Activated T-cell treated with anti-CD3 and anti-CD28 coated beads, Interleukin-2, amount 50 U/mL, for 72 hours (primary cell): ENCODE data around the gene KLHL29. TPM values are rescaled to one million over a fixed set of nuclear protein-coding genes. Genes with fewer than 3 reads are reported as not detected.
A peak's percentile ranks its signal among the peaks of the same experiment; 100 is the strongest.

Source experiments
- ATAC-seq, 2 donors: fragments of 150-1000 bp; cut with Tn5 transposase; replicated peaks in 1 of 2; 2 replicates each; pipeline ENCODE4 v1.10.0; 2021; ENCODE audit warnings: moderate library complexity in 2 of 2, mild to moderate bottlenecking in 1 of 2
- DNase-seq, 2 donors: peaks; one replicate each; pipeline ENCODE4 v3.0.0; 2021 to 2022; ENCODE audit warnings: mixed read lengths in 1 of 2
- H3K27ac Mint-ChIP-seq: one replicate; pipeline ENCODE4 v1.8.0; 2022; ENCODE audit warnings: mild to moderate bottlenecking, moderate library complexity, mixed read lengths
- H3K27me3 Mint-ChIP-seq: one replicate; pipeline ENCODE4 v1.8.0; 2022; ENCODE audit warnings: low read depth, mixed read lengths
- H3K36me3 Mint-ChIP-seq, 2 donors: one replicate each; pipeline ENCODE4 v1.8.0; 2022; ENCODE audit warnings: mixed read lengths in 2 of 2, mild to moderate bottlenecking in 1 of 2; ENCODE audit not compliant: insufficient read depth in 2 of 2
- H3K4me1 Mint-ChIP-seq: one replicate; pipeline ENCODE4 v1.8.0; 2022; ENCODE audit warnings: low read depth, mixed read lengths
- H3K4me3 Mint-ChIP-seq, 2 donors: one replicate each; pipeline ENCODE4 v1.8.0; 2022; ENCODE audit warnings: mild to moderate bottlenecking in 2 of 2, mixed read lengths in 2 of 2, moderate library complexity in 2 of 2
- H3K9me3 Mint-ChIP-seq, 2 donors: one replicate each; pipeline ENCODE4 v1.8.0; 2022; ENCODE audit warnings: mixed read lengths in 2 of 2
- total RNA-seq, 2 donors: library from RNA; stranded (reverse); gene quantifications; one replicate each; pipeline ENCODE4 v1.2.3, GENCODE V29; 2022

Gene KLHL29
- total RNA-seq, 2 donors from 2014 or later = 2.5 to 4.0 TPM

GRCh38 chr2:23355001-23355400, 30.0 kb upstream of the KLHL29 start:
- Mint-ChIP-seq H3K9me3 (no peaks in the 10 kb centered on the region), H3K27ac (no peak overlapping the region), H3K4me3 (no peak overlapping the region), H3K27me3 (peaks cover 33% of the 10 kb centered on the region), H3K4me1 (no peaks in the 10 kb centered on the region), H3K36me3 (no peaks in the 10 kb centered on the region)
- no peak for DNase-seq
- ATAC-seq = no peak

DNA sequence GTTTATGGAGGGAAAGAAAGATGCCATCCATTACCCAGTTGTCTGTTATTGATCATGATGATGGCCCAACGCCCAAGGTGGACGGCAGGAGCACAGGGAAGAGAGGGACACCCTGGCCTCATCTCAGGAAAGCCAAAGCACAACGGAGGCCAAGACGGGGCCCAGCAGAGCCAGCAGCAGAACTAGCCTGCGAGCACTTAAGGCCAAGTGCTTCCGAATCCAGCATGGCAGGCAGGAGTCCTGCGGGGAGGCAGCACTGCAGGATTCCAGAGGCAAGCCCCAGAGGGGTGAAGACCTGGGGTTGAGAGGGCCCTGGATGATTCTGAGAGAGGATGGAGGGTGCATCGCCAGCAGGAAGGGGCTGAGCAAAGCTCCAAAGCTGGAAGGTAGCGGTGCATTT, 28.3 kb upstream of the KLHL29 start:
- DNase-seq (no peak), ATAC-seq (no peak)
- Mint-ChIP-seq H3K36me3 (no peaks in the 10 kb centered on the region), H3K4me3 (no peak overlapping the region), H3K4me1 (no peaks in the 10 kb centered on the region), H3K27ac (no peak overlapping the region), H3K9me3 (no peaks in the 10 kb centered on the region), H3K27me3 (peaks cover 45% of the 10 kb centered on the region)

- peaks cover 47% of the 10 kb centered on the region for H3K27me3 Mint-ChIP-seq
- no peak overlapping the region for H3K4me3 Mint-ChIP-seq
- H3K4me1 Mint-ChIP-seq = no peaks in the 10 kb centered on the region
- no peaks in the 10 kb centered on the region for H3K9me3 Mint-ChIP-seq
- no peak for ATAC-seq
- H3K36me3 Mint-ChIP-seq = no peaks in the 10 kb centered on the region
- no peak overlapping the region for H3K27ac Mint-ChIP-seq
- no peak for DNase-seq
These were observed 25.1 kb upstream of the KLHL29 start for GRCh38 chr2:23359631-23360567.

GRCh38 chr2:23360571-23361125, 24.3 kb upstream of the KLHL29 start:
- Mint-ChIP-seq H3K27ac (no peak overlapping the region), H3K9me3 (peaks cover 0 to 2% of the 10 kb centered on the region in 2 donors), H3K36me3 (no peaks in the 10 kb centered on the region), H3K4me3 (no peak overlapping the region), H3K27me3 (peaks cover 50% of the 10 kb centered on the region), H3K4me1 (no peaks in the 10 kb centered on the region)
- DNase-seq = no peak
- no peak for ATAC-seq

- Mint-ChIP-seq H3K9me3 (peaks cover 0 to 2% of the 10 kb centered on the region in 2 donors), H3K4me3 (no peak overlapping the region), H3K27me3 (peaks cover 52% of the 10 kb centered on the region), H3K36me3 (no peaks in the 10 kb centered on the region), H3K27ac (no peak overlapping the region), H3K4me1 (no peaks in the 10 kb centered on the region)
- DNase-seq (no peak), ATAC-seq (no peak)
These were observed 23.8 kb upstream of the KLHL29 start for GRCh38 chr2:23361152-23361551.

DNA sequence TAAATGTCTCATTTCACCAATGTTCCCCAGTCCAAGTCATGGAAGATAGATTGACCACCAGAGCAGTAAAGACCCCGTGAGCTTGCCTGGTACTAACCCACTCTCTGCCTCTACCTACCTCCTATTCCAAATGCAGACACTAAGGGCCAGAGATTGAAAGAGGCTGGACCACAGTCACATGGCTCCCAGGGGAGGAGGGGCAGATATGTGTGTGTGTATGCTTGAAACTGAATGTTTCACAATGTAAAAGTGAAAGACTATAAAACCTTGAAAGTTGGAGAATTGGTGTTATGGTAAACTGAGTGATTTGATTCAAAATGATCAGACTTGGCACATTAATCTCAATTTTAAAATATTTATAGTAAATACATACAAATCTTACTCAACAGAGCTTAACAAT, 21.7 kb upstream of the KLHL29 start:
- Mint-ChIP-seq H3K27ac (no peak overlapping the region), H3K9me3 (peaks cover 0 to 2% of the 10 kb centered on the region in 2 donors), H3K4me1 (no peaks in the 10 kb centered on the region), H3K36me3 (no peaks in the 10 kb centered on the region), H3K27me3 (peaks cover 60% of the 10 kb centered on the region), H3K4me3 (no peak overlapping the region)
- no peak for ATAC-seq
- DNase-seq = no peak

- DNase-seq (no peak), ATAC-seq (no peak)
- Mint-ChIP-seq H3K4me3 (no peak overlapping the region), H3K9me3 (peaks cover 0 to 2% of the 10 kb centered on the region in 2 donors), H3K4me1 (no peaks in the 10 kb centered on the region), H3K27ac (no peak overlapping the region), H3K36me3 (no peaks in the 10 kb centered on the region), H3K27me3 (peaks cover 60% of the 10 kb centered on the region)
These were observed 21.1 kb upstream of the KLHL29 start for GRCh38 chr2:23363831-23364230.

GRCh38 chr2:23366720-23367119, 18.3 kb upstream of the KLHL29 start:
- H3K4me3 Mint-ChIP-seq = no peak overlapping the region
- H3K27me3 Mint-ChIP-seq = peaks cover 48% of the 10 kb centered on the region
- H3K4me1 Mint-ChIP-seq = no peaks in the 10 kb centered on the region
- DNase-seq (no peak), ATAC-seq (no peak)
- no peak overlapping the region for H3K27ac Mint-ChIP-seq
- H3K9me3 Mint-ChIP-seq = peaks cover 0 to 2% of the 10 kb centered on the region in 2 donors
- H3K36me3 Mint-ChIP-seq = no peaks in the 10 kb centered on the region

- no peaks in the 10 kb centered on the region for H3K4me1 Mint-ChIP-seq
- H3K27me3 Mint-ChIP-seq = peaks cover 39% of the 10 kb centered on the region
- no peak for ATAC-seq
These were observed 17.2 kb upstream of the KLHL29 start for GRCh38 chr2:23367760-23368159.

DNA sequence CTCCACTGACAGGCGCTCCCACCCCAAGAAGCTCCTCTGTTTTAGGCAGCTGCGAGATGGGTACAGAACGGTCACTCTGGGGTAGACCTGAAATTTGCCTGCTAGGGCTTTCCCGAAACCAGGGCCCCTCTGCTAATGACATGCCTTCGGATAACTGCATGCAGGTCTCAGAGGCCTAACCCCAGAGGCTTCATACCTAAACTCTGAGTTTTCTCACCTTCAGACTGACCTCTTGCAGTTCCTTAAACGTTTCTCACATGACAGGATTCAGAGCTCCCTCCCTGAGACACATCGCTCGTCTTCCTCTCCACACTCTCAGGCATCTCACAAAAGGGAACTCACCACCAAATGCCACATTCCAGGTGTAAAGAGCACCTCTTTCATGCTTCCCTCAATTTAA, 11.3 kb upstream of the KLHL29 start:
- no peak for ATAC-seq
- DNase-seq = no peak
- Mint-ChIP-seq H3K4me3 (no peak overlapping the region), H3K4me1 (no peaks in the 10 kb centered on the region), H3K27me3 (peaks cover 22% of the 10 kb centered on the region), H3K9me3 (no peaks in the 10 kb centered on the region), H3K36me3 (no peaks in the 10 kb centered on the region), H3K27ac (no peak overlapping the region)

More at GRCh38 chr2:23367760-23368159, 17.2 kb upstream of the KLHL29 start:
- H3K4me3 Mint-ChIP-seq = no peak overlapping the region
- no peak overlapping the region for H3K27ac Mint-ChIP-seq
- H3K36me3 Mint-ChIP-seq = no peaks in the 10 kb centered on the region
- peaks cover 0 to 2% of the 10 kb centered on the region in 2 donors for H3K9me3 Mint-ChIP-seq
- DNase-seq = no peak

- ATAC-seq (peak in 1 of 2 donors; percentile 57), DNase-seq (no peak)
- peaks cover 6% of the 10 kb centered on the region for H3K4me1 Mint-ChIP-seq
- peaks cover 22% of the 10 kb centered on the region for H3K27me3 Mint-ChIP-seq
- H3K9me3 Mint-ChIP-seq = no peaks in the 10 kb centered on the region
- no peak overlapping the region for H3K27ac Mint-ChIP-seq
- no peak overlapping the region for H3K4me3 Mint-ChIP-seq
- no peaks in the 10 kb centered on the region for H3K36me3 Mint-ChIP-seq
These were observed 9.5 kb upstream of the KLHL29 start for GRCh38 chr2:23375448-23375847.

DNA sequence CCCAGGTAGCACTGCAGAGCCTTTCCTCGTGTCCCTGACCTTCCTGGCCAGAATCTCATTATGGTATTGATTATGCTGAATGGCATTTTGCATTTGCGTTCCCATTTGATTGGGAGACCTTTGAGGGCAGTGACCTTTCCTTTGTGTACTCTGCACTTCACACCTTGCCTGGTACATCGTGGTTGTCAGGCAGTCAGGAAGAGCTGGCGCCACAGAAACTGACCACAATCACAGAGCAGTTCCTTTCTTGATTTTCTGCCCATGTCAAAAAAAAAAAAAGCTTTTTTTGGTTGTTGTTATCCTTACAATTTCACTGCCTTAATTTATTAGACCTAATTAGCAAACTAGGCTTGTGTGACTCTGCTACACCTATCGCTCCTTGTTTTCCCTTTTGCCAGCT, 8.9 kb upstream of the KLHL29 start:
- H3K27me3 Mint-ChIP-seq = peaks cover 24% of the 10 kb centered on the region
- no peak overlapping the region for H3K4me3 Mint-ChIP-seq
- no peak for DNase-seq

DNA sequence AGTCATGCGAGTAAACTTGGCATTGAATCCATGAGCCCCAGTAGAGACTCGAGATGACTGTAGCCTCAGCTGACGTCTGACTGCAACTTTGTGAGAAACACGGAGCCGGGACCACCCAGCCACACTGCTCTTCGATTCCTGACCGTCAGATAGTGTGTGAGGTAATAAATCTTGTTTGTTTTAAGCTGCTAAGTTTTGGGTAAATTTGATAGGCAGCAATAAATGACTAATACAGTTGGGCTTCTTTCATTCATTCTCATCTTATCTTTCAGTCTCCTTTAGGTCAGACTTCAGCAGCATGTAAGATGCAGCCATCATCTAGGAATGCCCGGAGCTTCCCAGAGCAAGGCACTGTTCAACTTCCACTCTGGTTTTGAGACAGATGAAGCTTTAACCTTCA, 8.0 kb upstream of the KLHL29 start:
- Mint-ChIP-seq H3K36me3 (no peaks in the 10 kb centered on the region), H3K27me3 (peaks cover 33% of the 10 kb centered on the region), H3K27ac (no peak overlapping the region), H3K4me3 (no peak overlapping the region), H3K9me3 (no peaks in the 10 kb centered on the region), H3K4me1 (peaks cover 20% of the 10 kb centered on the region)
- ATAC-seq (no peak), DNase-seq (no peak)

More for the DNA sequence above, 8.9 kb upstream of the KLHL29 start:
- no peak for ATAC-seq
- H3K36me3 Mint-ChIP-seq = no peaks in the 10 kb centered on the region
- H3K27ac Mint-ChIP-seq = no peak overlapping the region
- H3K4me1 Mint-ChIP-seq = peaks cover 12% of the 10 kb centered on the region
- no peaks in the 10 kb centered on the region for H3K9me3 Mint-ChIP-seq
